Prostate gland (tissue), 2 donors: Measurements from ENCODE around the gene CELSR3. TPM values are rescaled to one million over a fixed set of nuclear protein-coding genes. Genes with fewer than 3 reads are reported as not detected.
A peak's percentile ranks its signal among the peaks of the same experiment; 100 is the strongest.

Experiments used
- DNase-seq: peaks from one replicate; pipeline ENCODE4 v3.0.0-alpha.2; 2019; ENCODE audit warnings: low spot score
- H3K27ac ChIP-seq, 2 donors: fragments of 200-600 bp; sonication (generic); 2 replicates each; pipeline ENCODE4 v1.5.1; 2017 to 2019
- H3K27me3 ChIP-seq: fragments of 200-600 bp; sonication (generic); replicated peaks from 2 replicates; pipeline ENCODE4 v1.5.1; 2019; ENCODE audit not compliant: insufficient read depth
- H3K36me3 ChIP-seq, 2 donors: fragments of 200-600 bp; sonication (generic); 1 replicate in 1 of 2; 2 replicates in 1 of 2; pipeline versions ENCODE4 v1.5.1 to v1.8.1; 2017 to 2019
- H3K4me1 ChIP-seq: fragments of 200-600 bp; sonication (generic); replicated peaks from 2 replicates; pipeline ENCODE4 v1.5.1; 2019
- H3K4me3 ChIP-seq, 2 donors: fragments of 200-600 bp; sonication (generic); 2 replicates each; pipeline ENCODE4 v1.5.1; 2017 to 2019
- H3K9me3 ChIP-seq: fragments of 200-600 bp; sonication (generic); 2 replicates; pipeline ENCODE4 v1.5.1; 2017
- POLR2A ChIP-seq: fragments of 450-650 bp; IDR thresholded peaks from one replicate; pipeline ENCODE4 v1.6.1; 2016; ENCODE audit warnings: antibody characterized with exemption, mild to moderate bottlenecking
- POLR2AphosphoS5 ChIP-seq: sonication (generic); formaldehyde crosslinking; IDR thresholded peaks from one replicate; pipeline ENCODE4 v1.6.1; 2017; ENCODE audit warnings: antibody characterized with exemption
- WGBS: methylation state at CpG from one replicate; pipeline ENCODE4 v1.1.5; 2018; 5-methylcytosine and 5-hydroxymethylcytosine counted together
- intact Hi-C: fragments of 100-400 bp; cut with DNase I; formaldehyde crosslinking; loops from one replicate; pipeline ENCODE4 v1.14.2; 2022
- total RNA-seq, 2 donors: library from RNA; depleted of rRNA; stranded (reverse); fragments of >200 nt; gene quantifications; one replicate each; pipeline ENCODE4 v1.1.0, GENCODE V29; 2016
- TF ChIP-seq, protein P1 (sequence below), 4 experiments: fragments of 200-600 bp in 2 of 4; fragments of 450-650 bp in 2 of 4; sonication (generic) in 2 of 4; IDR thresholded peaks; 1 replicate in 3 of 4; 2 replicates in 1 of 4; pipeline ENCODE4 v1.5.1; 2016 to 2019; ENCODE audit warnings: antibody characterized with exemption in 4 of 4, mild to moderate bottlenecking in 2 of 4, moderate library complexity in 2 of 4

CELSR3 gene
- total RNA-seq, 2 donors from 2014 or later: 0.41 to 6.4 TPM

DNA sequence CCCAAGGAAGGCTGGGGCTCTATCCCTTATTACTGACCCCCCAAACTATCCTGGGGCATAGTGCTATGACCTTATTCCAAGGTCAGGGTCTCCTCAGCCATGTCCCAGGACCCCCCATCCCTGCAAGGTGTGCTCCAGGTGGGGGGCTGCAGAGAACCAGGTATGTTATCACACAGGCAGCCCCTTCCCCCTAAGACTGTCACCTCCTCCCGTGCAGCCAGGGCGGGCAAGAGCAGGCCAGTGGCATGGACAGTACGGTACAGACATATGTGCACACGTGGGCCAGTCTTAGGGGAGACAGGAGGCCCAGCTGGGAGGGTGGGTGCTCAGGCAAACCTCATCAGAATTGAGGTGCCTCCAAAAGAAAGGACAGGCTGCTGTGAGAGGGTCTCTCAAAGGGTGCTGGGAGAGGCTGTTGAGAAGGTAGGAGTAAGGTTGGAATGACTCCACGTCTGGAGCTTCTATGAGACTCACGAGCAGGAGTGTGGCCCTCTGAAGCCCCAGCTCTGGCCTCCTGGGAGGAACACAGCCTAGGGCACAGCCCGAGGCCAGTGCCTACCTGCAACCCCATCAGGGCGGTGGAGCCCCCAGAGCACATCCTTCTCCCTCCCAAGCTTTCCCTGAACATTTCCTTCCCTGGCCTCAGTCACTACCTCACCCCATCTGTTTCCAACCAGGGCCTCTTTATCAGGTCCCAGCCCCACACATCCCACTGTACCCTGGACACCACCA, 65.8 kb downstream of the CELSR3 start:
- H3K4me1 ChIP-seq: peaks cover 27% of the 10 kb centered on the region
- 74% methylated on average over 8 of the region's 8 CpGs for WGBS

DNA sequence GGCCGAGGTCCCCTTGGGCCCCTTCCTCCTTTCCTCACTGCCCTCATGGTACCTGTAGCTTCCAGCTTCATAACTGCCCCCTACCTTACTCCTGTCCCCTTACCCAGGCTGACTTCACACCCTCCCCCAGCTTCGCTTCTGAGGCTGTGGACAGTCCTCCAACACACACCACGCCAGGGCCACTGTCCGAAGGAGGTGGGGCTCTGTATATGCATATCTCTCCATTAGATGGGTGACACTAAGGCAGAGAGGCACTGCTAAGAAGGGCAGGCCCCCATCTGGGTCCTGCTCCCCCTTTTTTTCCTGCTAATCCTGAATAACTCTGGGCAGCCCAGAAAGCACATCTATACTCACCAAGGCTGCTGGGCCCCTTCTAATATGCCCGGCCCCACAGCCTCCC, 66.5 kb downstream of the CELSR3 start:
- H3K4me1 ChIP-seq: peaks cover 27% of the 10 kb centered on the region

More for the DNA sequence above, 65.8 kb downstream of the CELSR3 start:
- intact Hi-C loops: loop anchor here (5.0 kb wide), 2 partner anchors 40 to 130 kb away; partner anchors contain the start of gene PFKFB4
- Histone ChIP-seq H3K36me3 (peaks cover 0 to 16% of the 10 kb centered on the region in 2 donors), H3K27ac (peak overlapping the region; percentile 79 to 84), H3K4me3 (no peak overlapping the region), H3K27me3 (no peaks in the 10 kb centered on the region), H3K9me3 (no peaks in the 10 kb centered on the region)
- TF ChIP-seq POLR2A (no peak), POLR2AphosphoS5 (no peak)
- TF ChIP-seq, protein P1, sequence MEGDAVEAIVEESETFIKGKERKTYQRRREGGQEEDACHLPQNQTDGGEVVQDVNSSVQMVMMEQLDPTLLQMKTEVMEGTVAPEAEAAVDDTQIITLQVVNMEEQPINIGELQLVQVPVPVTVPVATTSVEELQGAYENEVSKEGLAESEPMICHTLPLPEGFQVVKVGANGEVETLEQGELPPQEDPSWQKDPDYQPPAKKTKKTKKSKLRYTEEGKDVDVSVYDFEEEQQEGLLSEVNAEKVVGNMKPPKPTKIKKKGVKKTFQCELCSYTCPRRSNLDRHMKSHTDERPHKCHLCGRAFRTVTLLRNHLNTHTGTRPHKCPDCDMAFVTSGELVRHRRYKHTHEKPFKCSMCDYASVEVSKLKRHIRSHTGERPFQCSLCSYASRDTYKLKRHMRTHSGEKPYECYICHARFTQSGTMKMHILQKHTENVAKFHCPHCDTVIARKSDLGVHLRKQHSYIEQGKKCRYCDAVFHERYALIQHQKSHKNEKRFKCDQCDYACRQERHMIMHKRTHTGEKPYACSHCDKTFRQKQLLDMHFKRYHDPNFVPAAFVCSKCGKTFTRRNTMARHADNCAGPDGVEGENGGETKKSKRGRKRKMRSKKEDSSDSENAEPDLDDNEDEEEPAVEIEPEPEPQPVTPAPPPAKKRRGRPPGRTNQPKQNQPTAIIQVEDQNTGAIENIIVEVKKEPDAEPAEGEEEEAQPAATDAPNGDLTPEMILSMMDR (IDR thresholded peaks at IDR 0.05): no peak
- no peak for DNase-seq

GRCh38 chr3:48595526-48596121, 67.1 kb downstream of the CELSR3 start:
- WGBS: 25% methylated on average over 6 of the region's 10 CpGs
- Histone ChIP-seq H3K4me1 (peaks cover 26% of the 10 kb centered on the region), H3K4me3 (peak overlapping the region in 1 of 2 donors; percentile 30), H3K27ac (peak overlapping the region; percentile 79 to 84), H3K9me3 (no peaks in the 10 kb centered on the region), H3K27me3 (no peaks in the 10 kb centered on the region), H3K36me3 (peaks cover 0 to 7% of the 10 kb centered on the region in 2 donors)
- TF ChIP-seq, protein P1 (IDR thresholded peaks at IDR 0.05): no peak
- TF ChIP-seq POLR2AphosphoS5 (no peak), POLR2A (no peak)
- peak; percentile 48 for DNase-seq
- intact Hi-C loops: loop anchor here (5.0 kb wide), 2 partner anchors 38 to 128 kb away; partner anchors contain the start of gene PFKFB4

More for the DNA sequence above, 66.5 kb downstream of the CELSR3 start:
- H3K36me3 ChIP-seq: peaks cover 0 to 11% of the 10 kb centered on the region in 2 donors
- H3K4me3 ChIP-seq: no peak overlapping the region
- intact Hi-C loops: loop anchor here (5.0 kb wide), 2 partner anchors 39 to 129 kb away; partner anchors contain the start of gene PFKFB4
- no peaks in the 10 kb centered on the region for H3K27me3 ChIP-seq
- H3K27ac ChIP-seq: peak overlapping the region; percentile 79 to 84
- TF ChIP-seq, protein P1 (IDR thresholded peaks at IDR 0.05): no peak
- DNase-seq: no peak
- H3K9me3 ChIP-seq: no peaks in the 10 kb centered on the region
- WGBS: 86% methylated on average over 5 of the region's 5 CpGs

- intact Hi-C loops: loop anchor here (5.0 kb wide), 2 partner anchors 38 to 128 kb away; partner anchors contain the start of gene PFKFB4
- peaks cover 20% of the 10 kb centered on the region for H3K4me1 ChIP-seq
- under 1% methylated on average over 35 of the region's 35 CpGs for WGBS
- no peaks in the 10 kb centered on the region for H3K27me3 ChIP-seq
- no peaks in the 10 kb centered on the region for H3K9me3 ChIP-seq
- peak within 1 kb of the TSS; percentile 30 to 36 for H3K4me3 ChIP-seq
- H3K27ac ChIP-seq: peak within 1 kb of the TSS; percentile 79 to 84
- TF ChIP-seq POLR2A (peak; percentile 77), POLR2AphosphoS5 (peak; percentile 38)
- TF ChIP-seq, protein P1 (IDR thresholded peaks at IDR 0.05): no peak
- DNase-seq: no peak
- peaks cover 0 to 2% of the 10 kb centered on the region in 2 donors for H3K36me3 ChIP-seq
Measured at GRCh38 chr3:48595075-48595525, 67.6 kb downstream of the CELSR3 start, which contains the start of gene COL7A1. Gene COL7A1 (minus strand): TSS chr3:48595329. CDS start chr3:48595159, 170 bp downstream.
